K562 (cell line): ENCODE measurements around the gene MRPL2. TPM values are rescaled to one million over a fixed set of nuclear protein-coding genes. Genes with fewer than 3 reads are reported as not detected.

Experiments
- BRCA1 ChIP-seq, 2 experiments: fragments of 450-650 bp in 1 of 2; sonication (generic) in 1 of 2; formaldehyde crosslinking in 1 of 2; IDR thresholded peaks; 2 replicates each; pipeline versions ENCODE4 v1.5.0 to v1.6.1; 2017 to 2020; ENCODE audit warnings: mild to moderate bottlenecking in 1 of 2, missing genetic modification reagents in 1 of 2
- CBFA2T2 ChIP-seq: fragments of 450-650 bp; conservative IDR thresholded peaks from 2 replicates; pipeline ENCODE4 v1.6.1; 2017; ENCODE audit warnings: mild to moderate bottlenecking
- CBX5 ChIP-seq: IDR thresholded peaks from 2 replicates; pipeline ENCODE4 v1.6.1; 2014; ENCODE audit warnings: low read depth, borderline replicate concordance
- FOXM1 ChIP-seq, 2 experiments: fragments of 450-650 bp in 1 of 2; sonication (generic) in 1 of 2; formaldehyde crosslinking in 1 of 2; IDR thresholded peaks; 2 replicates each; pipeline versions ENCODE4 v1.6.1 to v1.9.0; 2017 to 2022; ENCODE audit warnings: low read depth in 2 of 2, mild to moderate bottlenecking in 2 of 2, missing genetic modification reagents in 1 of 2, moderate library complexity in 1 of 2
- FUS ChIP-seq: fragments of 200-400 bp; formaldehyde crosslinking; optimal IDR thresholded peaks from 2 replicates; pipeline ENCODE3; 2017; ENCODE audit warnings: low read depth, low read length
- KLF16 ChIP-seq: IDR thresholded peaks from 2 replicates; pipeline ENCODE4 v1.6.1; 2016; ENCODE audit warnings: antibody characterized with exemption
- MCM7 ChIP-seq, 2 experiments: fragments of 450-650 bp; IDR thresholded peaks; 2 replicates each; pipeline ENCODE4 v1.6.1; 2016 to 2018
- MTA1 ChIP-seq: fragments of 450-650 bp; IDR thresholded peaks from 2 replicates; pipeline ENCODE4 v1.6.1; 2017; ENCODE audit warnings: borderline replicate concordance
- MTA2 ChIP-seq: fragments of 450-650 bp; IDR thresholded peaks from 2 replicates; pipeline ENCODE4 v1.6.1; 2016; ENCODE audit warnings: low read depth
- RB1 ChIP-seq: fragments of 450-650 bp; IDR thresholded peaks from 2 replicates; pipeline ENCODE4 v1.6.1; 2017; ENCODE audit warnings: low read depth, mild to moderate bottlenecking
- RBBP5 ChIP-seq: fragments of 200-600 bp; sonication (generic); IDR thresholded peaks from 2 replicates; pipeline ENCODE4 v1.6.1; 2012; ENCODE audit warnings: borderline replicate concordance, mild to moderate bottlenecking, low read length, control low read depth, inconsistent platforms; ENCODE audit not compliant: insufficient read depth, poor library complexity, severe bottlenecking
- RBM14 ChIP-seq: fragments of 200-400 bp; formaldehyde crosslinking; IDR thresholded peaks from 2 replicates; pipeline ENCODE4 v1.6.1; 2018; ENCODE audit warnings: low read depth, mild to moderate bottlenecking, low read length, moderate library complexity, borderline replicate concordance; ENCODE audit not compliant: insufficient read depth
- TAF7 ChIP-seq: fragments of 450-650 bp; IDR thresholded peaks from 2 replicates; pipeline ENCODE4 v1.6.1; 2016; ENCODE audit warnings: missing genetic modification characterization, missing compliant biosample characterization
- TAF9B ChIP-seq: fragments of 450-650 bp; IDR thresholded peaks from 2 replicates; pipeline ENCODE4 v1.6.1; 2018; ENCODE audit warnings: mild to moderate bottlenecking; ENCODE audit not compliant: partially characterized antibody
- ZKSCAN8 ChIP-seq: fragments of 200-800 bp; sonication (Bioruptor generic); IDR thresholded peaks from 2 replicates; pipeline ENCODE4 v1.6.1; 2016; ENCODE audit warnings: missing genetic modification characterization, missing compliant biosample characterization
- ZNF23 ChIP-seq: fragments of 250-450 bp; sonication (Bioruptor Pico); IDR thresholded peaks from 2 replicates; pipeline ENCODE4 v1.4.0; 2020; ENCODE audit warnings: mild to moderate bottlenecking
- ZNF274 ChIP-seq: IDR thresholded peaks from 2 replicates; pipeline ENCODE4 v1.6.1; 2011; ENCODE audit warnings: low read depth, mild to moderate bottlenecking, low read length, moderate library complexity, borderline replicate concordance
- ZNF408 ChIP-seq: fragments of 250-450 bp; sonication (Bioruptor Pico); IDR thresholded peaks from 2 replicates; pipeline ENCODE4 v1.4.0; 2020; ENCODE audit warnings: low read depth, mild to moderate bottlenecking, moderate library complexity
- ZNF431 ChIP-seq: sonication (generic); formaldehyde crosslinking; IDR thresholded peaks from 2 replicates; pipeline ENCODE4 v1.8.0; 2022; ENCODE audit warnings: mild to moderate bottlenecking, missing genetic modification reagents
- ZNF436 ChIP-seq: fragments of 250-450, 450-650 bp; sonication (Bioruptor Pico); formaldehyde crosslinking; IDR thresholded peaks from 2 replicates; pipeline ENCODE4 v1.7.0; 2020; ENCODE audit warnings: mild to moderate bottlenecking
- ZNF507 ChIP-seq: conservative IDR thresholded peaks from 2 replicates; pipeline ENCODE4 v1.6.1; 2017; ENCODE audit warnings: missing genetic modification characterization, missing compliant biosample characterization
- ZZZ3 ChIP-seq: fragments of 450-650 bp; IDR thresholded peaks from 2 replicates; pipeline ENCODE4 v1.6.1; 2016; ENCODE audit warnings: antibody characterized with exemption, mild to moderate bottlenecking, moderate library complexity
- polyA plus RNA-seq, 8 experiments: library from polyadenylated mRNA; depleted of rRNA in 4 of 8; stranded (reverse) in 5 of 8; unstranded in 3 of 8; fragments of >200 nt; fragmentation: Nextera tagmentation in 2 of 8; fragmentation: Illumina TruSeq in 1 of 8; extraction: Ambion mirVana in 2 of 8; extraction: Trizol in 1 of 8; gene quantifications; 2 replicates each; pipeline versions ENCODE4 v1.2.1 to v1.2.3, GENCODE V29; 2011 to 2014; ENCODE audit warnings: inconsistent platforms in 1 of 8, missing spikeins in 1 of 8
- total RNA-seq, 7 experiments: library from RNA; depleted of rRNA in 6 of 7; stranded (reverse); fragments of >200 nt in 6 of 7; fragmentation: Illumina TruSeq in 2 of 7; extraction: Trizol in 2 of 7; gene quantifications; 2 replicates each; pipeline versions ENCODE4 v1.2.1 to v1.2.3, GENCODE V29; 2011 to 2021; ENCODE audit warnings: low replicate concordance in 1 of 7
- TF ChIP-seq, protein P1 (sequence below): sonication (generic); formaldehyde crosslinking; IDR thresholded peaks from 2 replicates; pipeline ENCODE4 v1.8.0; 2022; ENCODE audit warnings: missing genetic modification reagents, mild to moderate bottlenecking, borderline replicate concordance
- TF ChIP-seq, protein P2 (sequence below): sonication (generic); formaldehyde crosslinking; IDR thresholded peaks from 2 replicates; pipeline ENCODE4 v1.8.0; 2022; ENCODE audit warnings: missing genetic modification reagents, mild to moderate bottlenecking, borderline replicate concordance
- TF ChIP-seq, protein P3 (sequence below): fragments of 450-650 bp; formaldehyde crosslinking; conservative IDR thresholded peaks from 2 replicates; pipeline ENCODE4 v1.4.0; 2022; ENCODE audit warnings: mild to moderate bottlenecking, missing genetic modification characterization

The MRPL2 gene
- total and polyA plus RNA-seq, 9 of the 15 experiments (the other 6 are each of a cell fraction or from before 2014, with no cell fraction given): 63.1 to 262 (median 121) TPM

DNA sequence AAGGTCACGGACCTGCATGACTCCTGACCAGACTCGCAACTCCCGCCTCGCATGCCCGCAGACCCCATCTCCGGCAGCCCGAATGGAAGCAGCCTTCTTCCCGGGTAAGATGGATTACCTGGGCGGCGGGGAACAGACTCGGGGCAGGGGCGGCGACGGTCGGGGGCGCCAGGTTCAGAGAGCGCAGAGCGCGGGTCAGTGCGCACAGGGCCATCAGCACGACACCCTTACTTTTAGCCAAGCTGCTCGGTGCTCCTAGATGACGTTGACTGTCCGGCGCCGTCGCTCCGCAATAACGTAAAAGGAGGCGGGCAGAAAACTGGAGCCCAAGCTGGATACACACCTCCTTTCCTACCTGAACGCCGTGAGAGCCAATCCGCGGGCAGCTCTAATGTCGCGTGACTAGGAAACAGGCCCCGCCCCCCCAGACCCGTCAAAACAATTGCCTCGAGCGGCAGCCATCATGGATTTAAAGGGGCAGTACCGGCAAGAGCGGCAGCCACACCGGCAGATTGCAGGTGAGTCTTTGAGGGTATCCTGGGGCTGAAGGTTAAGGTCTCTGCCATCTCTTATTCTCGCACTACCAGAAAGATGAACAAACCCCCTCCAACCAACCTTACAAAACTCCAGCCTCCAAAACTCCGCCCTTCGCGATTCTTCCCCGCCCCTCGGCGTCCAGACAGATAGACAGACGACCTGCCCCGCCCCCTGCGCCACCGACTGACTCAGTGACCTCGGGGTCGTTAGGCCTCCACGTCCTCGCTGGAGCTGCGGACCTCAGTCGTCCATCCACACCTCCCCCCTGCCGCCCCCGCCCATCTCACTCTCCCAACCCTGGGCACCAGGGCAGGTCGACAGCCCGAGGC, at the start of gene MRPL2, which contains the start of gene KLC4 (continued):
- no peak for TF ChIP-seq ZNF274
- no peak for TF ChIP-seq ZNF436 (CRISPR knock-in tag)
- TF ChIP-seq RBM14: no peak
- TF ChIP-seq ZNF408 (CRISPR knock-in tag): no peak
- peak; percentile 56 for TF ChIP-seq FOXM1 (IDR thresholded peaks at IDR 0.05; ENCODE audit: low read depth)
- TF ChIP-seq FOXM1 (CRISPR knock-in tag; IDR thresholded peaks at IDR 0.05; ENCODE audit: low read depth): no peak
- TF ChIP-seq, protein P1, sequence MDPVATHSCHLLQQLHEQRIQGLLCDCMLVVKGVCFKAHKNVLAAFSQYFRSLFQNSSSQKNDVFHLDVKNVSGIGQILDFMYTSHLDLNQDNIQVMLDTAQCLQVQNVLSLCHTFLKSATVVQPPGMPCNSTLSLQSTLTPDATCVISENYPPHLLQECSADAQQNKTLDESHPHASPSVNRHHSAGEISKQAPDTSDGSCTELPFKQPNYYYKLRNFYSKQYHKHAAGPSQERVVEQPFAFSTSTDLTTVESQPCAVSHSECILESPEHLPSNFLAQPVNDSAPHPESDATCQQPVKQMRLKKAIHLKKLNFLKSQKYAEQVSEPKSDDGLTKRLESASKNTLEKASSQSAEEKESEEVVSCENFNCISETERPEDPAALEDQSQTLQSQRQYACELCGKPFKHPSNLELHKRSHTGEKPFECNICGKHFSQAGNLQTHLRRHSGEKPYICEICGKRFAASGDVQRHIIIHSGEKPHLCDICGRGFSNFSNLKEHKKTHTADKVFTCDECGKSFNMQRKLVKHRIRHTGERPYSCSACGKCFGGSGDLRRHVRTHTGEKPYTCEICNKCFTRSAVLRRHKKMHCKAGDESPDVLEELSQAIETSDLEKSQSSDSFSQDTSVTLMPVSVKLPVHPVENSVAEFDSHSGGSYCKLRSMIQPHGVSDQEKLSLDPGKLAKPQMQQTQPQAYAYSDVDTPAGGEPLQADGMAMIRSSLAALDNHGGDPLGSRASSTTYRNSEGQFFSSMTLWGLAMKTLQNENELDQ (CRISPR knock-in tag): no peak
- no peak for TF ChIP-seq BRCA1 (IDR thresholded peaks at IDR 0.05)
- no peak for TF ChIP-seq BRCA1 (CRISPR knock-in tag; IDR thresholded peaks at IDR 0.05)
- TF ChIP-seq RBBP5: peak; percentile 74
- TF ChIP-seq TAF7 (tag): peak; percentile 59
- peak; percentile 100 for TF ChIP-seq MTA1
- TF ChIP-seq CBFA2T2: no peak
- no peak for TF ChIP-seq CBX5
- no peak for TF ChIP-seq FUS
- no peak for TF ChIP-seq MTA2
- TF ChIP-seq, protein P2, sequence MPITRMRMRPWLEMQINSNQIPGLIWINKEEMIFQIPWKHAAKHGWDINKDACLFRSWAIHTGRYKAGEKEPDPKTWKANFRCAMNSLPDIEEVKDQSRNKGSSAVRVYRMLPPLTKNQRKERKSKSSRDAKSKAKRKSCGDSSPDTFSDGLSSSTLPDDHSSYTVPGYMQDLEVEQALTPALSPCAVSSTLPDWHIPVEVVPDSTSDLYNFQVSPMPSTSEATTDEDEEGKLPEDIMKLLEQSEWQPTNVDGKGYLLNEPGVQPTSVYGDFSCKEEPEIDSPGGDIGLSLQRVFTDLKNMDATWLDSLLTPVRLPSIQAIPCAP (CRISPR knock-in tag): no peak
- TF ChIP-seq, protein P3, sequence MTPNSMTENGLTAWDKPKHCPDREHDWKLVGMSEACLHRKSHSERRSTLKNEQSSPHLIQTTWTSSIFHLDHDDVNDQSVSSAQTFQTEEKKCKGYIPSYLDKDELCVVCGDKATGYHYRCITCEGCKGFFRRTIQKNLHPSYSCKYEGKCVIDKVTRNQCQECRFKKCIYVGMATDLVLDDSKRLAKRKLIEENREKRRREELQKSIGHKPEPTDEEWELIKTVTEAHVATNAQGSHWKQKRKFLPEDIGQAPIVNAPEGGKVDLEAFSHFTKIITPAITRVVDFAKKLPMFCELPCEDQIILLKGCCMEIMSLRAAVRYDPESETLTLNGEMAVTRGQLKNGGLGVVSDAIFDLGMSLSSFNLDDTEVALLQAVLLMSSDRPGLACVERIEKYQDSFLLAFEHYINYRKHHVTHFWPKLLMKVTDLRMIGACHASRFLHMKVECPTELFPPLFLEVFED (CRISPR knock-in tag): no peak
- no peak for TF ChIP-seq ZNF23
- peak; percentile 60; the same call in 1 of the 2 replicates for TF ChIP-seq RB1
- TF ChIP-seq ZZZ3: no peak
- no peak for TF ChIP-seq ZKSCAN8
- no peak for TF ChIP-seq ZNF431
- TF ChIP-seq KLF16: no peak
- TF ChIP-seq MCM7 (IDR thresholded peaks at IDR 0.05): no peak
- no peak for TF ChIP-seq ZNF507
- no peak for TF ChIP-seq TAF9B
